HG03558 (cell line): ENCODE measurements around the gene PDE4DIP.
"Not testable (repeated sequence)": the region's sequence is repeated elsewhere in the genome, so short reads cannot be mapped to it uniquely, and the experiment has no call there.

ENCODE experiments used
- ATAC-seq: cut with Tn5 transposase; IDR thresholded peaks from one replicate; pipeline ENCODE4 v1.9.1; 2021; ENCODE audit warnings: moderate number of reproducible peaks; ENCODE audit not compliant: unreplicated experiment; ENCODE audit errors: extremely low read depth

The PDE4DIP gene

GRCh38 chr1:148844220-148844619 lies at the start of gene PDE4DIP:
Gene PDE4DIP (plus strand): TSS chr1:148844428. CDS start chr1:148844775, 347 bp downstream.
- not testable (repeated sequence) for ATAC-seq

GRCh38 chr1:148808268-148808928 lies 35.8 kb upstream of the PDE4DIP start:
- ATAC-seq = not testable (repeated sequence)

- not testable (repeated sequence) for ATAC-seq
Measured at GRCh38 chr1:148808929-148809283, 35.3 kb upstream of the PDE4DIP start.

- ATAC-seq = not testable (repeated sequence)
Measured at GRCh38 chr1:148822180-148822579, 22.0 kb upstream of the PDE4DIP start.

GRCh38 chr1:148823822-148824221 lies 20.4 kb upstream of the PDE4DIP start:
- not testable (repeated sequence) for ATAC-seq

GRCh38 chr1:148825029-148825428 lies 19.2 kb upstream of the PDE4DIP start:
- not testable (repeated sequence) for ATAC-seq

GRCh38 chr1:148828531-148828930 lies 15.7 kb upstream of the PDE4DIP start:
- ATAC-seq = not testable (repeated sequence)

GRCh38 chr1:148828962-148829361 lies 15.3 kb upstream of the PDE4DIP start:
- ATAC-seq = not testable (repeated sequence)

- not testable (repeated sequence) for ATAC-seq
Measured at GRCh38 chr1:148829365-148829764, 14.9 kb upstream of the PDE4DIP start.

- ATAC-seq = not testable (repeated sequence)
Measured at GRCh38 chr1:148841262-148841661, 3.0 kb upstream of the PDE4DIP start.

GRCh38 chr1:148844651-148845050 lies 423 bp downstream of the PDE4DIP start:
- not testable (repeated sequence) for ATAC-seq

GRCh38 chr1:148845068-148845467 lies 840 bp downstream of the PDE4DIP start:
- ATAC-seq = not testable (repeated sequence)

GRCh38 chr1:148850347-148850746 lies 6.1 kb downstream of the PDE4DIP start:
- ATAC-seq = not testable (repeated sequence)

- ATAC-seq = not testable (repeated sequence)
Measured at GRCh38 chr1:148850840-148851239, 6.6 kb downstream of the PDE4DIP start.

GRCh38 chr1:148851684-148852083 lies 7.5 kb downstream of the PDE4DIP start:
- ATAC-seq = not testable (repeated sequence)

- not testable (repeated sequence) for ATAC-seq
Measured at GRCh38 chr1:148853363-148853762, 9.1 kb downstream of the PDE4DIP start.

- ATAC-seq = not testable (repeated sequence)
Measured at GRCh38 chr1:148854063-148854462, 9.8 kb downstream of the PDE4DIP start.

- ATAC-seq = not testable (repeated sequence)
Measured at GRCh38 chr1:148855367-148855766, 11.1 kb downstream of the PDE4DIP start.

- not testable (repeated sequence) for ATAC-seq
Measured at GRCh38 chr1:148860049-148860448, 15.8 kb downstream of the PDE4DIP start.

- ATAC-seq = not testable (repeated sequence)
Measured at GRCh38 chr1:148860579-148861259, 16.5 kb downstream of the PDE4DIP start.

GRCh38 chr1:148862590-148862989 lies 18.4 kb downstream of the PDE4DIP start:
- not testable (repeated sequence) for ATAC-seq
